HG03521 (cell line): ENCODE measurements around the gene PKDCC.

ENCODE experiments used
- ATAC-seq: cut with Tn5 transposase; IDR thresholded peaks from one replicate; pipeline ENCODE4 v1.9.1; 2021; ENCODE audit warnings: mild to moderate bottlenecking, moderate library complexity; ENCODE audit not compliant: unreplicated experiment

The PKDCC gene

DNA sequence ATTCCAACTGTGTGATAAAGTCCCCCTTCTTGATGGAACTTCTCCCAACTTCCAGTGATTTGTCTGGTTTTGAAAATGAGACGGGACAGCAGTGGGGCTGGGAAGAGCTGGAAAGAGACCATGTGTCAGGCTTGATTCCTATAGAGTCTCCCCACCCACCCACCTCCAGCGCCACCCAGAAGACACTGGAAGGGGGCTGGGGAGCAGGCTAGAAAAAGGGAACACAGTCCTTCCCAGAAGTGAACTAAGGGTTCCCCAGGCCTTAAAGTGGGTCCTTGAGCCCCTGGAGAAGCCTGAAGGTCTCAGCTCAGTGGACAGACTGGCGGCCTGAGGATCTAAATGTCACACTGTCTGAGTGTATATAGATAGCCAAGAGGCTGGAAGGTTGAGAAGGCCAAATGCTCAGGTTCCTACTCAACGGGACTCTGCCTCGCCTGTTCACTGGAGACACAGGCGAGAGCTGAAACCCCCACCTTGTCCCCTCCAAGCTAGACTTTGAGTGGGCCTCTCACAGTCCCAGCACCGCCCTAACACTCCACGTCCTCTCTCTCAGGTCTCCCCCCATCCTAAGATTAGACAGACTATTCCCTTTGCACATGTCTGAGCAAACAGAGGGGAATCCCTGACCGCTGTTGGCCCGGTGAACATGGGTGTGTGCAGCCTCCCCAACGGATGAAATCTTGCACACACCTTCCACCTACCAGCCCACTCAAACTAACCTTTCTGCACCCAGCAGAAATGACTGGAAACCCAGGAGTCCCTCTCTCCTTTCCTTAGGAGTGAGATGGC lies 1.6 kb downstream of the PKDCC start:
- ATAC-seq: no peak

DNA sequence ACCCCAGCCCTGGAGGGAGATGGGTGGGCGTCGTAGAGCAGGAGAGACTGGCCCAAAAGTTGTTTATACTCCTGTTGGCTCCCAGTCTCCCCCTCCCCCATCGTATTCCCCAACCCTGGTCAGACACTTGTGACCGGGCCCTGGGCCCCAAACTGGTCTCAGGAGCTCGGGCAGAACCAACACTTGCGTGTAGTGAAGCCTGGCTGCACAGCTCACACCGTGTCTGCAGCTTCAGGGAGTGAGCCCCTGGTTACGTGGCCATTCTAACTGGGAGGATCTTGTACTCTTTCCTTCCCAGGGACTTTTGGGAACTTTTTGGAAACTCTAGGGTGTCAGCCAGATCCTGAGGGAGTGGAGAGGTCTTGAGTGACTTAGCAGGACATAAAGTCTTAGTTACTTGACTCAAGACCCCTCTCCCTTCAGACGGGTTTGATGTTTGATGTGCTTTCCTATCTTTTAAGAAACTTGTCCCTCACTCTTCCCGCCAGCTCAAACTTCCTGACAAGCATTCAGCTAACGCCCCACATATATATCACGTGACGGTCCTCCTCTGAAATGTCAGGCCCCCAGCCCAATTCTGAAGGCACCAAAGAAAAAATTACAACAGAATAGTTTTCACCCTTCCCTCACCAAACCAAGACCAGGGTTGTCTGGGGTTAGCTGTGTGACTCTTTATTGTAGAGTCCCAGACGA lies 2.3 kb downstream of the PKDCC start:
- no peak for ATAC-seq

DNA sequence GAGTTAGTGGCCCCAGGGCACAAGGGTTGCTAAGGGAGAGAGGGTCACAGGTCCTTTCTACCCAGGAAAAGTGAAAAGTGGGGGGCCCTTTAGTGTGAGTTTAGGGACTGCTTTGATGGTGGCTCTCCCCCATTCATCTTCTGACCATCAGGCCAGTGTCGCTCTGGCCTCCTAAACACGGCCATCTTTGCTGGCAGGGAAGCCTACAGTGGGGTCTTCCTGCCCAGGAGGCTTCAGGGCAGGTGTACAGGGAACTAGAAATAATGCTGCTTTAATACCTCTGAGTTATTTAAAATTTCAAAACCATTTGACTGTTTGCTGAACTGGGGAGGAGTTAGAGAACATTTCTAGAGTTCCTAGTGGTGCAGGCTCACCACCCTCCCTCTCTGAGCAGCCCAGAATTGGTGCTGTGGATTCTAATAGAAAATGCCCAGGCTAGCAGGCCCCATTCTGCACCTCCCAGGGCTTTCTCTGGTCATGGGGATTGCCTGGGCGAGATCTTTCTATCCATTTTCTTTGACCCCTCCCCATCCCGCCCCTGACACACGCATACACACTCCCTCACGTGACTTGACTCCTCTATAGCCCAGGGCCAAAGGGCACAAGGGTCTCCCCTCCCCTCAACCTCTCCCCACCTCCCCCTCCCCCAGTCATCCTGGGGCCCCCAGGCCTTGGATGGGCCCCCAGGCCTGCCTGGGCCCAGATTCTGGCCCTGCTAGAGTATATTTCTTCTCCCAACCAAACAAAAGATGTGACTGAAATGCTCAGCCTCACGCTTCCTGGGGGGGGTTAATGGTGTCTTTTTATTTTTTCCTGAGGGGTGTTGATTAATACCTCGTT lies 3.1 kb downstream of the PKDCC start:
- no peak for ATAC-seq

DNA sequence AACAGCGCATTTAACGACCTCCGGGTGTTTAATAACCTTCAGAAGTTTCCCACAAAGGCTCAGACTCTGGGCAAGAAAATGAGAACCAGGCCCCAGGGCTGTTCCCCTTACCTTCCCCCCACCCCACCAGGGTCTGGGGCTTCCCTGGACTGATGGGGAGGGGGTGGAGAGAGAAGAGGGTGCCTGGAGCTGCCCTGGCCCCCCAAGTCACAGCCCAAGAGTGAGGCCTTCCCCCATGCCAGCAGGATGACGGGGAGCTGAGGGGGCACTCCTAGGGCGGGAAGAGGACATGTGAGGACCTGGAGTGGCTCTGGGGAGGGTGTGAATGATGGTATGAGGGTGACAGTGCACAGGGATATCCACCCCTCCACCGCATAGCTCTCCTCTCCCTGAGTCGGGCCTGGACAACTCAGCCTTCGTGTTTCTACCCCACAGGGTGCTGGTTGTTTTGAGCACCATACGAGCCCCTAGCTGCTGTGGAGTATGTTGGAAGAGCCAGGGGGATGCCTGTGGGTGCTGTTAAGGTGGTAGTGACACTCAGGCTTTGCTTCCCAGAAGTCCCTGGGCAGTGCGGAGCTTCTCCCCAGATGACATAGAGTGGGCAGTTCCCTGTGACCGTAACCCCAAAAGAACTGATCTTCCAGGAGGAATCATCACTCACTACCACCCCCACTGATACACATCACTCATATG lies 3.9 kb downstream of the PKDCC start:
- no peak for ATAC-seq

DNA sequence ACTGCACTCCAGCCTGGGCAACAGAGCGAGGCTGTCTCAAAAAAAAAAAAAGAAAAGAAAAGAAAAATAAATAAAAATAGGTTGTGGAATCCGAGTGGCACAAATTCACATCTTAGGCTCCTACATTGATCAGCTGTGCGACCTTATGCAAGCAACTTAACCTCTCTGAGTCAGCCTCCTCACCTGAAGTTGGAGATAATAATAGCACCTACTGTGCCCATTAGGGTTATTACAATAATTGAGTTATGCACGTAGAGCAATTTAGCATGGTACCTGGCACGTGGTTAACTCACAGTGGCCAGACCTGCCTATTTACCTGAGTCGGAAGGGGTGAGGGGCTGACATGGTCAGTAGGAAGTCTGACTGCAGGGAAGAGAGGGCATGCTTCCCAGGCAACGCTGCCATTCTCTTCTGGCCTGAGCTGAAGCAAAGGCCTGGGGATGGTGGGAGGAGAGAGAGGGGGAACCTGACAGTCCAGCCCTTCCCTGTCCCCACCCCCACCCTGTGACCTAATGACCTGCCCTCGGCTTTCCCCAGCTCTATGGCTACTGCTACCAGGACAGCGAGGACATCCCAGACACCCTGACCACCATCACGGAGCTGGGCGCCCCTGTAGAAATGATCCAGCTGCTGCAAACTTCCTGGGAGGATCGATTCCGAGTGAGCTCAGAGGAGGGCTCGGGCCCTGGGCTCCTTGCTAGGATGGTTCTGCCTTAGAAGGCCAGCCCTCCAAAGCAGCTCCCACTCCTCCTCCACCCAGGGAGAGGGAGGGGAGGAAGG lies 5.1 kb downstream of the PKDCC start:
- ATAC-seq: no peak

DNA sequence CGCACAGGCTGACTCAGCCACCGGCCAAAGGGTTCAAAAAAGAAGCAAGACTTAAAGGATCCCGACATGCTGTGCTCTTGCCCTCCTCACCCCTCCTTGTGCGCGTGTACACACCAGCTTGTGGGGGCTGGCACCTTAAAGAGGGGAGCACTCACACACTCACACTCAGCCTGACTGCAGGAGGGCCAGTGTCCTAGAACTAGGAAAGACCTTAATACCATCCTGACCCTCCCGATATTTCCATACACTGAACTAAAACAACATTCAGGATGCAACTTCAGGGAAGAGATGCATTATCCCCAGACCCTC lies 5.6 kb downstream of the PKDCC start:
- no peak for ATAC-seq

DNA sequence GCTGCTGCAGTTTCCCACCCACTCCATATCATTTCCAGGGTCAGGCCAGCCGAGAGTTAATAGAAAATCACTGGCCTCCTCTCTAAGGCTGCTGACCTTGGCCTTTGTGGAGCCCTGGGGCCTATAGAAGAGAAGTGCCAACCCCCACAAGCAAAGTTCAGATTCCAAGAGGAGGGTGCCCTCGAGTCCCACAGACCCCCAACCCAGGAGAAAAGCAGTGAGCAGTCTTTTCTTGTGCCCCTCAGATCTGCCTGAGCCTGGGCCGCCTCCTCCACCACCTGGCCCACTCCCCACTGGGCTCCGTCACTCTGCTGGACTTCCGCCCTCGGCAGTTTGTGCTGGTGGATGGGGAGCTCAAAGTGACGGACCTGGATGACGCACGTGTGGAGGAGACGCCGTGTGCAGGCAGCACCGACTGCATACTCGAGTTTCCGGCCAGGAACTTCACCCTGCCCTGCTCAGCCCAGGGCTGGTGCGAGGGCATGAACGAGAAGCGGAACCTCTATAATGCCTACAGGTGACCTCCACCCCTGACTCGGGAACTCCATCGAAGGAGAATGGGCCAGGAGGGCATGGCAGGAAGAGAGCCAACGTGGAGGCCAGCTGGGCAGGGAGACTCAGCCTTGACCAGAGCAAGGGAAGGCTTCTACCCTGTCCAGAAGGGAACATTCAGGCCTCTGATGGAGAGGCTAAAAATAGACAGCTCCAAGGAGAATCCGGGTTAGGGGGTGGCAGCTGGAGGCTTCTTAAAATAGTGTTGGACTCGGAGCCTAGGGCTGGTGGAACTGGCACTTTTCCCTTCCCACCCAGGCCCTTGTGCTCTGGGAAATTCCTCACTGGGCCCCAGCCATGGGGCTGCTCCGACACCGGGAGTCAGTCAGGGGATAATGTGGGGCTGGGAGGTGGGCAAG lies 6.2 kb downstream of the PKDCC start:
- no peak for ATAC-seq

DNA sequence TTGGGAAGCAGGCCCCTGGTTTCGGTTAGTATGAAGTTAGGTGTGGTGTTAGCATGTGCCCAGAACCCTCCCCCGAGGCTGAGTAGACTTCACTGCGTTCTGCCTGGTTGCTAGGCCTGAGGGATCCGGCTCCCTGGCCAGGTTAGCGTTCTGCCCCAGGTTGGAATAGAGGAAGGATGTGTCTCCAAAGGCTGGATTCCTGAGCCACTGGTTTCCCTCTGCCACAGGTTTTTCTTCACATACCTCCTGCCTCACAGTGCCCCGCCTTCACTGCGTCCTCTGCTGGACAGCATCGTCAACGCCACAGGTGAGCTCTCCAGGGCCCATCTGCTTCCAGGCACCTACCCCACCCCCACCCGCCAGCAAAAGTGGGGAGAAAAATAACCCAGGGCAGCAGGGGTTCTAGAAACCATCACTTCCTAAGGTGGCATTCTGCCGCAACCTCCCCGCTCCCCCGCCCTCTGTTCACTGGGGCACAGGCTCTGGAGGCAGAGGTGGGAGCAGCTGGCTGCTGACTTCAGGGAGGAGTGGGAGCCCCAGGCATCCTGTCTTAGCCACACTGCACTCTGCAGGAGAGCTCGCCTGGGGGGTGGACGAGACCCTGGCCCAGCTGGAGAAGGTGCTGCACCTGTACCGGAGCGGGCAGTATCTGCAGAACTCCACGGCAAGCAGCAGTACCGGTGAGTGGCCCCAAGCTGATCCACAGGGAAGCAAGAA lies 7.1 kb downstream of the PKDCC start:
- ATAC-seq: no peak

DNA sequence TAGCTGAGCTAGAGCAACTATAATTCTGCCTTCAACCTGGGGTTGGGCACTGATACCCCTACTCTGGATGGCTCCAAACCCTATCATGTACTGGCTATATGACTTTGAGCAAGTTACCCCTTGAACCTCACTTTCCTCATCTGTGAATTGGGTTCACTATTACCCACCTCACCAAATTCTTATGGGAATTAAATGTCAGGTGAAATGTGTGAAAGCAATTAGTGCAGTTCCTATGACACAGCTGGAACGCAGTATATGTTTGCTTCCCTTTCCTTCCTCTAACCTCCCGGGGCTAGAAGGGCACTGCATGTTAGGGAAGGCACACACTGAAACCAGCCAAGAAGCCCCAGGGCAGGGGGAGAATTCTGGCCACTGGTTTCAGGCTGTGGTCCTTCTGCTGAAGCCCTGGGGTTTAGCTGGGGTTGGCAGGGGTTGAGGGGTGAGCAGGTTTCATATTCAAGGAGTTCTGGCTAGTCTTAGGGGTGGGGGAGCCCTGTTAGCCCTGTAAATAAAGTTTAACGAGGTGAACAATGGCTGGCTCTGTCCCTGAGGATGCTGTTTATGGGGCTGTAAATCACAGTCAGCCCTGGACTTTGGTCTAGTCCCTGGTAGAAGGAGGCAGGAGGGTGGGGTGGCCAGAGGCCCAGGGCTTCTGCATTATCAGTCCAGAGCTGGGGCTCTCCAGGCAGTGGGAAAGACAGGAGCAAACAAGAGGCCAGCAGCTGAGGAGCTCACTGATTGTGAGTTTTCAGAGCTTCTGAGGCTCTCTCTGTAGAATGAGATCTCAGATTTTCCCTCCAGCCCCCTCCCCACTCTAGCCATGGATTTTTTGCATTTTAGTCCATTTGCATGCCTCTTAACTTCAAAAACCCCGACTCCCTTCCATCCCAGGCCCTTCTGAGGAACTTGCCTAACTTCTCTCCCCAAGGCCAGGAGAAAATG lies 8.0 kb downstream of the PKDCC start:
- ATAC-seq: no peak

DNA sequence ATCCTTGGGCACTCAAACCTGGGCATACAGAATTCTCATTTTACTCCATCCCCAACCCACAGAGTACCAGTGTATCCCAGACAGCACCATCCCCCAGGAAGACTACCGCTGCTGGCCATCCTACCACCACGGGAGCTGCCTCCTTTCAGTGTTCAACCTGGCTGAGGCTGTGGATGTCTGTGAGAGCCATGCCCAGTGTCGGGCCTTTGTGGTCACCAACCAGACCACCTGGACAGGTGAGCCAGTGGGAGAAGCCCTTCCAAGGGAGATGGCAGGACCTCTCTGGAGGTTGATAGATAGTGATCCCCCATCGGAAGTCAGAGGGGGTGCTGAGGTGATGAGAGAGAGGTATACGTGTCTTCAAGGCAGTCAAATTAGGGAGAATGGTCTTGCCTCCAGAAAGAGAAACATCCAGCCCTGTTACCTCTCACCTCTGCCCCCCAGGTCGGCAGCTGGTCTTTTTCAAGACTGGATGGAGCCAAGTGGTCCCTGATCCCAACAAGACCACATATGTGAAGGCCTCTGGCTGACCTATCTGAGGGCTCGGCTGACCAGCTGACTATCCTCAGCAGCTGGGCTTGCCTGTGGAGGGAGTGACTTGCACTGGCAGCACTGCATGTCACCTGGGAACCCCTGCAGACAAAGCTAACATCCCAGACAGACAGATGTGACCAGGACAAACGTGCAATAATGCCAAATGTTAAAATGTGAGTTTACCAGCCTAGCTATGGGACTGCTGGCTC lies 9.5 kb downstream of the PKDCC start:
- ATAC-seq: no peak

DNA sequence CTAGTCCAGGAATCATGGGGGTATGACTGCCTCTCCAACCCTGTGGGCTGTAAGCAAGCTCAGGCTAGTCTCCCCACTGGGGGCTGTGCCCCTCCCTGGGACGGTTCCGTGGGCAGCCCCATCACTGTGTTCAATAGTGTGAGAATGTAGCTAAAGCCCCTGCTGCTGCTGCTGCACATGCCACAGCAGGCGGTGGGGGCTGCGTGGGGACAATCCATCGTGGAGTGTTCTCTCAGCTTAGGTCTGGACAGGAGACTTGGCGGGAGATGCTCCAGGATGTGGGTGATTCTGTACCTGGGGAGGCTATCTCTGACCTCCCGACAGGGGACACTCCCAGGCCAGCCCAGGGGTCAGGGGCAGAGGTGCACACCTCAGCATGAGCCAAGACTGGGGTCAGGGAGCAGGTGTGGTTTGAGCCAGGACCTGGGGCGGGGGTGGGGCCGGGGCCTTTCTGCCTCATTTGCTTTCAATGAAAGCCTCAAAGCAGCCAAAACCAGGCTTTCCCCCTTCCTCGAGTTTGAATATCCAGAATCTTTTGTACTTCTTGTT lies 10.2 kb downstream of the PKDCC start:
- ATAC-seq: no peak

DNA sequence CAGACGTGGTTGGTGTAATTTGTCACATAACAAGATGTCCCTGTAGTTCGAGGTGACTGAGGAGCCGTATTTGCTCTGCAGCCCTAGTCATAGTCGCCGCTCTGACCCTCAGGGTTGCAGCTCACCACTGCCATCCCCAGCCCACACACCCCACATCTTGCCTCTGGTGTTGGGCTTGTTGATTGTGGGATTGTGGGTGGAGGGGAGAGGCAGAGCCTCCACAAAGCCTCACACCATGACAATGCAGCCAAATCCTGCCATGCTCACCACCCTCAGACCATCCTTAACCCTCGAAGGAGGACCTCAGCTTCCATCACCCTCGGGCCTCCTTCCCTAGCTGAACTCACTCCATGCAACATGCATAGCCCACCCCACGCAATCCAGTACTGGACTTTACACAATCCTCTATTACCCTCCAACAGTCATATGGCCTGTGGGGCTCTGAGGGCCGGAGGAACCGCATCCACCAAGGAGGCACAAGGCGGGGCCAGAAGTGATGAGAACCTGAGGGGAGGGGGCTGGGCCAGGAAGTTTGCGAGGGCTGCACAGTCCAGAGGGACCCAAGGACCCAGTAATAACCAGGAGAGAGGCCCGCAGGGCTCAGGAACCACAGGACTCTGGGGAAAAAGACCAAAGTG lies 11.6 kb downstream of the PKDCC start:
- no peak for ATAC-seq

DNA sequence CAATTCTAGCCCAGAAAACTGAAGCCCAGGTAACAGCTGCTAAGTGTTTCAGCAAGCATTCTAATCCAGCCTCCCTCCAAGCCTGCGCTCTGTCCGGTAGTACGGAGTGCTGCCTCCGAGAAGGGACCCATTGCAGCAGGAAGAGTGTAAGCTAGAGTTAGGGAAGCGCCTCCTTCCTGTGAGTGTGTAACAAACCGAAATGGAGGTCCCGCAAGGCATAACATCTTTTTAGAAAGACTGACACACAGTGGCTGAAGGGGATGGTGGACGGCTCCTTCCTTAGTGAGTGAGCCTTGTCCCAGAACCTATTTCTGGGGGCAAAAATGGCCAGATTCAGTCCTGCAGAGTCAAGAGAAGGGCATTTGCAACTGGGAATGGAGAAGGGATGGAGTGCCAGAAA lies 12.2 kb downstream of the PKDCC start:
- ATAC-seq: no peak

DNA sequence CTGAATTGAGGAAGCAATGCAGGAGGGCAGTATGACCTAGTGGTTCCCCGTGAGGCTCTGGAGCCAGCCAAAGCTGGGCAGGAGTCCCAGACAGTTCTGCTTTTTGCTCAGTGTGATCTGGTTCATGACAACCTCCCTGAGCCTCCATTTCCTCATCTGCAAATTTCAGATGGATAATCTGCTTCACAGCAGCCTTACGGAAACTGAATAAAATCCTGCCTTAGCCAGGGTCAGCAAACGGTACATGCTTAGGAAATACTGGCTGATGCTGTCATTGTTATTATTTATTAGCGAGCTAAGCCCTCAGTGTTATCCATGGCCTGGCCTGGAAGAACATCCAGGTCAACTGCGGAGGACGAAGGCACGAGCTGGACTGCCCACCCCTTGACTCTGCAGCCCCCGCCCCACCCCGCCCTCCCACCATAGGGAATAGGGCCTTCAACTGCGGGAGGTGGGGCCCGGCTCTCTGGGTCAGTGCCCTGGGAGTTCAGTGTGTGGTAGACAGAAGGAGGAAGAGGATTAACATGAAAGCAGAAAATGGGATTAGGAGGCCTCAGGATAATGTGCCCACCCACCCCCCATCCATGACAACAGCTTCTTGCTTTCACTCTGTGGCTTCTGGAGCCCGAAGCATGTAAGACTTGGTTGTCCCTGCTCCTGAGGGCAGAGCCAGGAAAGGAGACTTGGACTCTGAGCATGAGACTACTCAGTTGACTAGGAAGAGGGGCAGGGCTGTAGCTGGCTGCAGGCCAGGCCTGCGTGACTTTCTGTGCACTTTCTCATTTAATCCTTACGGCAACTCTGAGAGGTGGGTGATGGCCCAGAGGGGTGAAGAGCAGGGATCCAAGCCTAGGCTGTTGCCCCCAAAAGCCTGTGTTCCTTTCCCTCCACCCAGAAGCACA lies 13.1 kb downstream of the PKDCC start:
- no peak for ATAC-seq

DNA sequence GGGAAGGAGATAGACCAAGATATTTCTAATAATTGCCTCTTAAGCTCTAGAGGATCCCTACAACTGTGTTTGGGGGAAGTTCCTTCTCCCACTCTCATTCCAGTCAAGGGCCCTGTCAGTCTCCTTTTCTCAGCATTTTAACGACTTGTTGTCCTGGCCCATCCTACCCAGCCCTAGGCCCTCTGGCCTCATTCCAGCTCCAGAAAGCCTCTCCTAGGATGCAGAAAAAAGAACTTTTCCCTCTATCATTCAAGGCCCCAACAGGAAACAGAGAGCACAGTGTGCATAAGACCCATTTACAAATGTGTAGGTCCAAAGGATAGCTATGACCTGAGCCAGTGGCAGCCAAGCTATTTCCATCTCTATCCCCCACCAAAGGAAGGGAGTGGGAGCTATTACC lies 14.0 kb downstream of the PKDCC start:
- ATAC-seq: no peak
